ENCODE results near the gene GALNT11. TPM values are rescaled to one million over a fixed set of nuclear protein-coding genes. Genes with fewer than 3 reads are reported as not detected.
A peak's percentile ranks its signal among the peaks of the same experiment; 100 is the strongest.
"Not testable (repeated sequence)": the region's sequence is repeated elsewhere in the genome, so short reads cannot be mapped to it uniquely, and the experiment has no call there.

The GALNT11 gene
- total RNA-seq, 2 donors from 2014 or later, result 45.9 to 54.4 TPM

DNA sequence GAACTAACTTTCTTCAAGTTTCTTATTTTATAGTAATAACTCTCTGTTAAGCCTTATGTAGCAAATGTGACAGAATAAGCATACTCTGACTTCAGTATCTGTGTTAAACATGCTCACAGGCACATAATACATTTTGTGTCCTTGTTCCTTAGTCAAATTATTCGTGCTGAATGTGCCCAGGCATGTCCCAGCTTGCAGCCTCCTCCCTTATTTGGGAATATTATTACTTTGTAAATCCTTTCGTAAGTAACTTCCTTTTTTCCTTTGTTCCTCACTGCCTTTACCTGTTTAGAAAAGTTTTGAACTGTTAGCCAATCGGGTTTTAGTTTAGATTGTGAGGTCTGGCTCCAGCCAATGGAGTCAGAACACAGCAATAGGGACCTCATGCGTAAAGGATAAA is 46.9 kb downstream of the GALNT11 start:
- WGBS, 2 donors, result 78 to 85% methylated on average over 4 of the region's 4 CpGs

GRCh38 chr7:152073352-152073751 is 47.9 kb downstream of the GALNT11 start:
- TF ChIP-seq POLR2A (IDR thresholded peaks at IDR 0.05), result no peak
- intact Hi-C loops (cut with DNase I), result no loop called here
- no peak for ATAC-seq
- Histone ChIP-seq H3K27ac (no peak overlapping the region), H3K27me3 (no peaks in the 10 kb centered on the region), H3K4me1 (peaks cover 42% of the 10 kb centered on the region), H3K9me3 (no peaks in the 10 kb centered on the region), H3K36me3 (replicated peaks in 1 of 2; ENCODE audit: insufficient read depth in 1 of 2, low read depth in 2 of 2) (no peaks in the 10 kb centered on the region), H3K4me3 (no peak overlapping the region)
- no peak for DNase-seq
- WGBS, 2 donors, result 95% methylated on average over 2 of the region's 2 CpGs

More for the DNA sequence above, 46.9 kb downstream of the GALNT11 start:
- no peak for TF ChIP-seq CTCF (IDR thresholded peaks at IDR 0.05)
- TF ChIP-seq POLR2A (IDR thresholded peaks at IDR 0.05), result no peak
- DNase-seq (no peak), ATAC-seq (no peak)
- no peaks in the 10 kb centered on the region for H3K9me3 ChIP-seq
- no peak overlapping the region for H3K27ac ChIP-seq
- peaks cover 32% of the 10 kb centered on the region for H3K4me1 ChIP-seq
- intact Hi-C loops (cut with DNase I), result no loop called here
- H3K4me3 ChIP-seq, result no peak overlapping the region
- no peaks in the 10 kb centered on the region for H3K36me3 ChIP-seq (replicated peaks in 1 of 2; ENCODE audit: insufficient read depth in 1 of 2, low read depth in 2 of 2)
- H3K27me3 ChIP-seq, result no peaks in the 10 kb centered on the region

DNA sequence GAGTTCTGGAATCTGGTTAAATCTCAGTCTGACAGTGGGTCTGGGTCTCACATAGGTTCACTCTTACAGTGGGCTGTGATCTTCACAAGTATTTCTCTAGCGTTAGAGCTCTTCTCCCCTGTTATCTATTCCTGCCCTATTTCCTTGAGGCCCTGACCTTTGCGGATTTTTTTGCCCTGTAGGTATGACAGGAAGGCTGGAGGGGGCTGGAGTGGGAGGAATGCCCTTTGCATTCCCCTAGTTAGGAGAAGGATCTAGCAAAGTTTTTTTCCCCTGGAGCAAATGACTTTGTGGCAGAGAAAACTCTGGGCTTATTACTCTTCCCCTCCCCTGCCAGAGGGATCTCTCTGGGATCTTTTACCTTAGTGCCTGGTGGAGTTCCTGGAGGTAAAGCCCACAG is 49.2 kb downstream of the GALNT11 start:
- H3K4me1 ChIP-seq, result peaks cover 54% of the 10 kb centered on the region
- intact Hi-C loops (cut with DNase I), result no loop called here

GRCh38 chr7:152075379-152075778 is 49.9 kb downstream of the GALNT11 start:
- H3K9me3 ChIP-seq; H3K27me3 ChIP-seq; ATAC-seq; H3K36me3 ChIP-seq (replicated peaks in 1 of 2; ENCODE audit: insufficient read depth in 1 of 2, low read depth in 2 of 2); intact Hi-C loops (cut with DNase I); H3K4me3 ChIP-seq: not testable (repeated sequence)
- 72% methylated on average over 12 to 14 of the region's 14 CpGs for WGBS, 2 donors
- peak overlapping the region in 2 of 4 donors; percentile 48 to 90 for H3K27ac ChIP-seq
- DNase-seq, result peak in 3 of 4 donors; percentile 13 to 42 (median 27)
- H3K4me1 ChIP-seq, result peaks cover 61% of the 10 kb centered on the region

More for the DNA sequence above, 49.2 kb downstream of the GALNT11 start:
- H3K27me3 ChIP-seq, result no peaks in the 10 kb centered on the region
- peak overlapping the region in 2 of 4 donors; percentile 48 to 90 for H3K27ac ChIP-seq
- TF ChIP-seq POLR2A (IDR thresholded peaks at IDR 0.05) (no peak), CTCF (IDR thresholded peaks at IDR 0.05) (no peak)
- no peaks in the 10 kb centered on the region for H3K36me3 ChIP-seq (replicated peaks in 1 of 2; ENCODE audit: insufficient read depth in 1 of 2, low read depth in 2 of 2)
- WGBS, 2 donors, result 39 to 44% methylated on average over 2 of the region's 2 CpGs
- no peak for DNase-seq
- no peaks in the 10 kb centered on the region for H3K9me3 ChIP-seq
- no peak overlapping the region for H3K4me3 ChIP-seq
- ATAC-seq, result no peak

DNA sequence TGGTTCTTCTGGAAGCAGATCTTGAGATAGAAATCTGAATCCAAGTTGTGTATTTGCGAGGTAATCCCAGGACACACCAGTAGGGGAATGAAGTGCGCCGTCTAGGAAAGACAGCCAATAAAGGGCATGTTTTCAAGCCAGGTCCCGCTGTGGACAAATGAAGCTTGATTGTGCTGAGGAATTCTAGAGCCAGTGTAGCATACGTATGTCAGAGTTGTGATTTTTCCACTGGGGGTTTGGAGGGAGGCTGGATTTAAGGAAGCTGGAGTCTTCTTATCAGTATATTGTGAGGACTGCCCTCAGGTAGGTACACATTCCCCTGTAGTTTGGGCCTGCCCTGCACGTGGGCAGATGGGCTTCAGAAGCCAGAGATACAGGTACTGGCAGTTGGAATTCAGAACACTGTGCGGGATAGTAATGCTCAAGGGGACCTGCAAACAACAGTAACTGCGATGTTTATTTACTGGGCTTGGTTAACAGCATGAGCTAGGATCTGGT is 50.9 kb downstream of the GALNT11 start:
- TF ChIP-seq POLR2A (IDR thresholded peaks at IDR 0.05), result no peak
- peak in 6 of 7 experiments; percentile 44 to 82 (median 70) for TF ChIP-seq CTCF (IDR thresholded peaks at IDR 0.05)
- Histone ChIP-seq H3K9me3 (no peaks in the 10 kb centered on the region), H3K4me3 (no peak overlapping the region), H3K36me3 (replicated peaks in 1 of 2; ENCODE audit: insufficient read depth in 1 of 2, low read depth in 2 of 2) (no peaks in the 10 kb centered on the region), H3K4me1 (peaks cover 71% of the 10 kb centered on the region), H3K27me3 (no peaks in the 10 kb centered on the region), H3K27ac (peak overlapping the region; percentile 66 to 90 (median 84))
- DNase-seq (peak; percentile 67 to 73 (median 70)), ATAC-seq (peak; percentile 77)
- intact Hi-C loops (cut with DNase I), result no loop called here
- WGBS, 2 donors, result 30 to 41% methylated on average over 8 of the region's 8 CpGs
